Measurements from ENCODE around the gene C6.

C6 gene

GRCh38 chr5:41095324-41096101 lies 117.8 kb downstream of the C6 start:
- CTCF ChIA-PET, result interaction anchor here (0.6 kb wide), 1 partner anchor 10 kb away, joined by 4 read pairs; no protein-coding TSS in a partner anchor

GRCh38 chr5:41094871-41095270 lies 118.5 kb downstream of the C6 start:
- POLR2A ChIA-PET (ENCODE audit: low non-redundant PET), result no interaction called here
- CTCF ChIA-PET, result interaction anchor here (0.6 kb wide), 1 partner anchor 10 kb away, joined by 4 read pairs; no protein-coding TSS in a partner anchor
- no peak overlapping the region for H3K27ac ChIP-seq
- TF ChIP-seq CTCF (conservative IDR thresholded peaks at IDR 0.05; ENCODE audit: low read depth), result no peak
- DNase-seq (ENCODE audit: low spot score), result no peak

More at GRCh38 chr5:41095324-41096101, 117.8 kb downstream of the C6 start:
- no peak for DNase-seq (ENCODE audit: low spot score)
- POLR2A ChIA-PET (ENCODE audit: low non-redundant PET), result no interaction called here
- no peak for TF ChIP-seq CTCF (conservative IDR thresholded peaks at IDR 0.05; ENCODE audit: low read depth)
- H3K27ac ChIP-seq, result no peak overlapping the region

GRCh38 chr5:41093803-41094202 lies 119.5 kb downstream of the C6 start:
- POLR2A ChIA-PET (ENCODE audit: low non-redundant PET), result no interaction called here
- no peak for TF ChIP-seq CTCF (conservative IDR thresholded peaks at IDR 0.05; ENCODE audit: low read depth)
- H3K27ac ChIP-seq, result no peak overlapping the region
- CTCF ChIA-PET, result no interaction called here
- DNase-seq (ENCODE audit: low spot score), result no peak
